Skeletal muscle cell (primary cell): ENCODE results near the gene FAM107A.
A peak's percentile ranks its signal among the peaks of the same experiment; 100 is the strongest.

ENCODE experiments used
- DNase-seq: peaks from one replicate; pipeline ENCODE4 v3.0.0-alpha.2; 2010; ENCODE audit warnings: low read depth
- H3K4me3 ChIP-seq: 2 replicates; pipeline ENCODE4 v1.5.1; 2011; ENCODE audit warnings: low read depth, mild to moderate bottlenecking, control low read depth, low read length, moderate library complexity

FAM107A gene

DNA sequence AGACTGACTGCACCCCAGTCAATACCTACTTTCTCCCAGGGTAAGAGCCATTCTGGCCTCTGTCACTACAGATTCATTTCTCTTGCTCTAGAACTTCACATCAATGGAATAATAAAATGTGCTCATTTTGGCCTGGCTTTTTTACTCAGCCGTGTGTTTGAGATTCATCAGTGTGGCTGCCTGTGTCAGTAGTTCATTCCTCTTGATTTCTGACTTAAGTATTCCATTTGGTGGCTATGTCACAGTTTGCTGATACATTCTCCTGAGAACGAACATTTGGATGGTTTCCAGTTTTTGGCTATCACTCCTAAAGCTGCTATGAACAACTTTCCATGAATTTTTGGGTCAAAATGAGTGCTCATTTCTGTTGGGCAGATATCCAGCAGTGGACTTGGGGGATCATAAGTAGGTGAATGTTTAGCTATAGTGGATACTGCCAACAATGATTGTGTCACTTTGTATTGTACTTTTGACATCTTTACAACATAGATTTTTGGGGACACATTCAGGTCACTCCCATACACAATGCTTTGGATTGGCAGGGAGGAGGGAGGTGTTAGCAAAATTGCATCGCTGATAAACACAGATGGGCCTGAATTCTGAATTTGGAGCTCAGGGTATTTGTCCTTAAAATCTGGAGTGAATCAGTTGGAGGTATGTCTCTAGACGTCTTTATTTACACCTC, 19.8 kb upstream of the FAM107A start:
- DNase-seq, result no peak
- no peak overlapping the region for H3K4me3 ChIP-seq

DNA sequence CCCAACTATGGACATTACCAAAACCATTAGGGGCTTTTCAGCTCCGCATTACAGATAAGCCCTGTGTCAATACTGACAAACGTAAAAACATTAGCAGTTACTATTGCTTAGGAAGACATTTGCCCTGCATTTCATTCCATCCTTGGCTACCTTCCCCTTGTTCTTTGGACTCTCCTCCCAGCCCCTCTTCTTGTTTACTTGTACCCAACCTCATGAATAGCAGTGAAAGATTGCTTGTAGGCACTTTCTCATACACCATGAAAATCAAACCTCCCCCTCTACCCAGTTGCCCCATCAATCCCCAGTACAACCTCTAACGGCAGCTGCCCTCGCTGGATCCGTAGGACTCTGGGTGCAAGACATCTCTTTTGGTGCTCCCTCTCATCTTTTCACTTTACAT, 16.9 kb upstream of the FAM107A start:
- DNase-seq, result no peak
- H3K4me3 ChIP-seq, result no peak overlapping the region

DNA sequence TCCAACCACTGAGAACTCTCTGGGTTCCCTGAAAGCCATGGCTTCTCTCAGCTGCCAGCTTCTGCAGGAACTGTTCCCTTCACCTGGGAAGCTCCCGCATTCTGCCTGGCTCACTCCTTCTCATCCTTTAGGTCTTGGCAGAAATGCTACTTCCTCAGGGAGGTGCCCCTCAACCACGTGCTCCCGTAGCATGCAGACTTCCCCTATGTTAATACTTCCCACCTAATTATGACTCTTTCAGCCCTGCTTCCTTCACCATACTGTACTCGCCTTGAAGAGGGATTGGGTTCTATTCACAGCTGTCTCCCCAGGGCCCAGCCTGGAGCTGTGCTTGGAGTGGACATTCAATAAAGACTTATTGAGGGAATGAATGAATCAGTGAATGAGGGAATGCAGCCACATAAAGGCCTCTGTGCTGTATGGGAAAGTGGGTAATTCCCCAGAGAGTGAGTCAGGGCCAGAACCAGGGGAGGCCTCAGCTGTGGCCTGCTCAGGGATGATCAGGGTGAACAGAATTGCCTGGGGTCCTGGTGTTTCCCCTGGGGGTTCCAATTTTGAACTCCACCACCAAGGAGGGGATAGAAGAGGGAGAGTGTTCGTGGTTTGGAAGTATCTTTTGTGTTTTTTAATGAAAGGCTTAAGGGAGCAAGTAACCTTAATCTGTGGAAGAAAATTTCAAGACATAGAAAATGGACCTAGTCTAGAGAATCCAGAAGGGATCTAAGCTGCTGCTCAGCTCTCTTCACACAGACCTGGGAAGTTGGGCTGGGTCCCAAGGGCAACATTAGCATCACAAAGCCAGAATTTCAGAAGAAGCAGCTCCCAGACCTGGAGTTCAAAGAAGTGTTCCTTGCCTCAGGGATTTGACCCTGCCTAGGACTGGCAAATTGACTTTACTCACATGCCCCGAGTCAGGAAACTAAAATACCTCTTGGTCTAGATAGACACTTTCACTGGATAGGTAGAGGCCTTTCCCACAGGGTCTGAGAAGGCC, 14.6 kb upstream of the FAM107A start:
- DNase-seq, result no peak
- no peak overlapping the region for H3K4me3 ChIP-seq

DNA sequence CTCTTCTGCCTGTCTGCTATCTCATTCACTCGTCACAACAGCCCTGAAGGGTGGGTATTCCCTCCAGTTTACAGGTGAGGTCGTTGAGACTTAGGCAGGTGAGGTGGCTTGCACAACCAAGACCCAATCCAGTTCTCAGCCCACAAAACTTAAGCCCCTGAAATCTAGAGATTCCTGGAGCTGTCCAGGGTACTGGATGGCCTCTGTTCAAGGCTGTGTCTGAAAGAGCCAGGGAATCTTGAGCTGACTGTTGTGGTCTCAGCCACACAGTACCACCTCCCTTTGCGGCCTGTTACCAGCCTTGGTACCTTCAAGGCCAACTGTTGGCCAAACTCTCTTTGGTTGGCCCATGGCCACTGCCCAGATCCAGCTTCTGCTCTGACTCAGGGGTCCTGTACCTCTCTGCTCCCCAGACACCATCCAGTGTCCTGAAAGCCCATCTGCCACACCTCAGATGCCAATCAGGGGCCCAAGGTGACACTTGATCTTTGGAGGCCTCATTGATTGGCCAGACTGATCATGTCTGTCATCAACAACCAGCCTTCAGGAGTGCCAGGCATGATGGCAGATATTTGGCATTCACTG, 10.9 kb upstream of the FAM107A start:
- DNase-seq, result no peak
- H3K4me3 ChIP-seq, result no peak overlapping the region

DNA sequence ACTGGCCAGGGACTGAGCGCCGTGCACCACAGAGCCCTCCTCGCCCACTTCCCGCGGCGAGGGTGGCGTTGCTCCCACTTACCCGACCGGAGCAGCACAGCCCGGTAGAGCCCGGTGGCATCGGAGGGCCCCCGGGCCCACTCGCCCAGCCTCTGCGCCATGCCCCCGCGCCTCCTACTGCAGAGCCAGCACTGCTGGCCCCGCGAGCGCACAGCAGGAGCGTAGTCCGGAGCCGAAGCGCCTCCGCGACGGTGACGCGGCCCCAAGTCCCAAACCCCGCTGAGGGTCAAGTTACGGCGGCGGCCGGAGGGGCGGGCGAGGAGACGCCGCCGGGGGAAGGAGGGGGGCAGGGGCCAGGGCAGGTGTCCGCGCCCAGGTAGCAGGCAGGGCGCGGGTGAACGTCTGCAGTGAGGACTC, 9.6 kb upstream of the FAM107A start:
- H3K4me3 ChIP-seq, result no peak overlapping the region
- DNase-seq, result no peak

DNA sequence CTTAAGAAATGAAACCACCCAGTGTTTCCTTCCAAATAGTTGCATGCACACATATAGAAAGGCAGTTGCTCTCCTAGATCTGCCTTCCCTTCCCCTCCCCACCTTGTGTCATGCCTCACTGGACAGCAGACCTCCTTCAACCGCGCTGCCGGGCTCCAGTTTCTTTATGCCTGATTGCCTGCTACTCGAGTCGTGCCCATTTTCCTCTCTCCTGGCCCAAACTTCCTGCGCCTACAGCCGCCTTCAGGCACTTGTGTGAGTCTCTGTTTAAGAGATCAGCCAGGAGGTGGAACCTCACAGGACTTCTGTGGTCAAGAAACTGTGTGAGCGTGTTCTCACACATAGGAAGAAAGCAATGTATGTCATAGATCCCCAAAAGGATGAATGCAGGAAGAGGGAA, 8.8 kb upstream of the FAM107A start:
- DNase-seq, result no peak

DNA sequence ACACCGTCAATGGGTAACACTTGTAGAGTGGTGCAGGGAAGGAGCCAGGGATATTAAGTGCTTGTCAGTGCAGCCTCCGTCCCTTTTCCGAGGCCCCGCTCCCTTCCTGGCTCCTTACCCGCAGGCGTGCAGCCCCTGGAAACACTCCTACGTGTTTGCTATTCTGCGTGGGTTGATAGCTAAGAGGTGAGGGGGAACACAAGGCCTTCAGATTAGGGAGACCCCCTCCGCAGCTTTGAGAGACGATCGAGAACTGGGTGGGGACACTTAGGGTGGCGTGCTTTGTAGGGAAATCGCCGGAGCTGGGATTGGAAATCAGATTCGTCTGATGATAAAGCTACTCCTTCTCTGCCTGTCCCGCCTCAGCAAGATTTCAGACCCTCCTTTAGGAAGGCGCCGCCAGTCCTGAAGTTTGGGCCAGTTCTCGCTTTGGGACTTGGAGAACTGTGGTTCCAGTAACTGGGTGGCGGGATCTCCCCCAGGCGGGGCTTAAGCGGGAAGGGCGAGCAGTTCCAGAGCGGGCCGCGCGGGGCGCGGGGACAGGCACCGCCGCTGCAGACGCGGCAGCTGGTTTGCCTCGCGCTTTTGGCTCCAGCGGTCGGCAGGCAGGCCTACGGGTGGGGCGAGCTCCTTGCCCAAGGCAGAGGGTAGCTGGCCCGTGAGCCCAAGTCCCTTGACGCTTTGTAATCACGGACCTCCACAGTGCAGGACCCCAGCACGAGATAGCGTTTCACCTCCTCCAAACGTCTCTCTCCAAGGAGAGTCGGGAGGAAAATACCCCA, 8.0 kb upstream of the FAM107A start:
- peak overlapping the region; percentile 60 for H3K4me3 ChIP-seq
- DNase-seq, result no peak

More for the DNA sequence above, 8.8 kb upstream of the FAM107A start:
- H3K4me3 ChIP-seq, result peak overlapping the region; percentile 5

DNA sequence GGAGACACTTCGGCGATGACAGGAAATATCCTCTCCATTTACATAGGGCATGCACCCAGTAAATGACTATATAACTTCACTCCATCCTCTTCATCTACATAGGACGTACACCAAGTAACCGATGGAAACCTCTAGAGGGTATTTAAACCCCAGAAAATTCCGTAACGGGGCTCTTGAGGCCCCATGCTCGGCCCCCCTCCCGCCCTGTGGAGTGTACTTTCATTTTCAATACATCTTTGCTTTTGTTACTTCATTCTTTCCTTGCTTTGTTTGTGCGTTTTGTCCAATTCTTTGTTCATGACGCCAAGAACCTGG, 7.5 kb upstream of the FAM107A start:
- H3K4me3 ChIP-seq, result peak overlapping the region; percentile 60
- no peak for DNase-seq

DNA sequence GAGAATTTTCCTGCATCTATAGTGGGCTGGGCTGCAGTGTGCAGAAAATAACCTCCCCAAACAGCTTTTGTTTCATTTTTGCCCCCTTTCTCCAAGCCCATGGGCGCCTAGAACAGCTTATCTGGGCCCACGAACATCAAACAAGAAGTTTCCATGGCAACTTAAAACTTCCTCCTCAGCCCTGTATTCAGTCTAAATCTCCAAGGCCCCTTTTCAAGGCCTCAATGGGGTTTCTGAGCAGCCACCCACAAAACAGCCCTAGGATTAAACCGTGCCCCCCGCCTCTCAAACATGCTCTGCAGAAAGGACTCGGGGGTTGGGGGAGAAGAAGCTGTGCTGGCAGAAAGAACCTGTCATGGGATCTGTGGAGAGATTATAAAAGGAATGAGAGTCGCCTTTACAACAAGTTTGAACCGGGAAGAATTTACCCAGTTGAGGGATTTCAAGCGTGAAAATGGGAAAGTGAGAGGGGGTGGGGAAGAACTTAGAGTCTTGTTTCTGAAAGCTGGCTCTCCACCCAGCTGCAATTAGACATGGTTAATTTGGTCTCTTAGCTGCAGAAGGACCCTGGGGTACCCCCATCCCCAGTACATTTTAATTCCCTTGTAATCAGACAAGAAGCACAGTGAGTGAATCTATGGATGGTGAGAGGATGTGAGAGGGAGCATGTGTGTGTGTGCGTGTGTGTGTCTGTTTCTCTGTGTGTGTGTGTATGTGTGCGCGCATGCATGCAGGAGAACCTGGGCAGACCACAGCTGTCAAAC, 4.3 kb upstream of the FAM107A start:
- no peak overlapping the region for H3K4me3 ChIP-seq
- DNase-seq, result no peak

DNA sequence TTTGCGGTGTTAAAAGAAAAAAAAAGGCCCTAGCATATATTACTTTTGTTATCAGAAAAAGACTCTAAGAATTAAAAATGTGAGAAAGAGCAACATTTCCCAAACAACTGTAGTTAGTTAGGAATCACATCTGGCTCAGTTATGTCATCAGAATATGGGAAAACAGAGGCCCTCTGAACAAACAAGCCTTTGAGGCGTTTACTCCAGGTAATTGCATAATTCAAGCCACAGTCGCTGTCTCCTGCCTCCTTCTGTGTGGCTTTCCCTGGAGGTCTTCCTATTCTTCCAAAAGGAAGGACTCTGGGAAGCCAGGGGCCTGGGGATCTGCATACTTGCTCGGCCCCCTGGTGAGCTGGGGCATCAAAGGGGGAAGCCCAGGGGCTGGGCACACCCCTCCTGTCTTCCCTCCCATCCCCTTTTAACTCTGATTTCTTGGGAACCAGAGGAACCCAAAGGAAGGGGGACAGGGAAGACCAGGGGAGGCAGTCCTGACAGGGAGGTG, 3.7 kb upstream of the FAM107A start:
- DNase-seq, result no peak

DNA sequence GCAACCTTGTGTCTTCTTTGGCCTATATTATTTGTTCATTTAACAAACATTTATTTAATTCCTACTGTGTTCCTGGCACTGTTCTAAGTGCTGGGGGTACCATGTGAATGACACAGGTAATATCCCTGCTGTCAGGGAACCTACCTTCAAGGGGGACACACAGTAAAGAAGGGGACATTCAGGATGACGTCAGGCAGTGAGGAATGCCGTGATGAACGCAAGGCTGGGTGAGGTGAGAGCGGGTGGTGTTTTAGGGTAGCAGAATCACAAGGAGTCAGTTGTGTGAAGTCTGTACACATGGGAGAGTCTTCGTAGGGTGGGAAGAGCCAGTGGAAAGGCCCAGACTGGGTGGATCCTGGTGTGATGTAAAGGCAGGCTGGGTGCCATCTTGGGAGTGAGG, 1.7 kb upstream of the FAM107A start:
- no peak for DNase-seq
- no peak overlapping the region for H3K4me3 ChIP-seq

More for the DNA sequence above, 3.7 kb upstream of the FAM107A start:
- no peak overlapping the region for H3K4me3 ChIP-seq

DNA sequence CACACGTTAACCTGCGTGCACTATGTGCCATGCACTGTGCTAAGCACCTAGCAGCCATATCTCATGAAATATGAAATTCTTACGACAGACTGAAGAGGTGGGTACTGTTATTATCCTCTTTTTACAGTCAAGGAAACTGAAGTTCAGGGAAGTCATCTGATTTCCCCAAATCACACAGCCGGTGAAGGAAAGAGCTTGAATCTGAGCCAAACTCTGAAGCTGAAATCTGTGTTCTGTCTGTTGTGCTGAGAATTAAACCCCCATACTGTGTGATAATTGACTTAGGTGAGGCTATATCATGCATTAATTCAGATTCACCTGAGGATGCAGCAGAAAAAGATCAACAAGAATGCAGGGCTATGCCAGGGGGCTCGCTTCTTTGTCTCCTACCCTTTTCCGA, 475 bp downstream of the FAM107A start:
- no peak overlapping the region for H3K4me3 ChIP-seq
- DNase-seq, result no peak

DNA sequence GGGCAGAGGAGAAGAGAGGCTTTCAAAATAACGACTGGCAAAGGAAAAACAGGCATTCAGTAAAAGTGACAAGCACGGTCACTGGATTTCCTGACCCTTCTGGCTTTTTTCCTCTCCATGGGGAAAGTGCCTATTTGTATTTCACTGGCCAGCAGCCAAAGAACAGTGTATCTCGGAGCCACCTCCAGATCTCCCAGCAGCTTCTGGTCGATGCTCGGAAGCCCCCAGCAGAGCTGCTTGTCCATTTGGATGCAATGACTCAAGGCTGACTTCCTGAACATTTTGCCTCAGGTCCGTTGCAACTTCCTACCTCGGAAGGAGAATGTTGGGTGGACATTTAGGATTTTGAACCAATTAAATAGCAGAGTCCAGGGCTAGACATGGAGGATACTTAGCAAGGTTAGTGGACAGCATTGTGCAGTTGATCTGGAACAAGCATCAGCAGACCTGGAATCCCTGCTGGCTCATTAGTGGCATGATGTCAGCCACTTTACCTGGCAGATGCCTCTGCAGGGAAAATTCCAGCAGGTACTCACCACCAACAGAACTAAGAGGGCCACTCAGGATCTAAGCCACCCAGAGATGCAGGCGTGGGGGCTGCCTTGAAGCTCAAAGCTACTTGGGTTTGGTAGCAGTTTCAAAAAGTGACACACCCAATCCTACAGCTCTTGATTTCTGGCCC, 1.1 kb downstream of the FAM107A start:
- DNase-seq, result no peak
- no peak overlapping the region for H3K4me3 ChIP-seq

DNA sequence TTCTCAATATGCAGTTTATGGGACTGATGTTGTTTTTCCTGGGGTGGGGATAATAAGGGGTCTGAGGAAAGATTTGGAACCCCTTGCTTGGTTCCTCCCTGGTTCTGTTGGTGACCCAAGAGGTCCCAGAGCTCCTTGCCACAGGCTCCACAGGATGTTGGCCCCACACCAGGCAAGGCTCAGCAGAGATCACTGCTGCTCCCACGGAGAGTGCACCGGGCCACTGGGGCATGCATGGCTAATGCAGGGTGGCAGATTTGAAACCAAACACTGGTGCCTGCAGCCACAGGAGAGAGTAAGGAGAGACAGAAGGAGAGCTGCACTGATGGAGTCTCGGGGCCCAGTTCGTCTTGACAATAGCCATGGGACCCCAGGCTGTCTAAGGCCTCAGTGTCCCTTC, 2.5 kb downstream of the FAM107A start:
- no peak overlapping the region for H3K4me3 ChIP-seq

DNA sequence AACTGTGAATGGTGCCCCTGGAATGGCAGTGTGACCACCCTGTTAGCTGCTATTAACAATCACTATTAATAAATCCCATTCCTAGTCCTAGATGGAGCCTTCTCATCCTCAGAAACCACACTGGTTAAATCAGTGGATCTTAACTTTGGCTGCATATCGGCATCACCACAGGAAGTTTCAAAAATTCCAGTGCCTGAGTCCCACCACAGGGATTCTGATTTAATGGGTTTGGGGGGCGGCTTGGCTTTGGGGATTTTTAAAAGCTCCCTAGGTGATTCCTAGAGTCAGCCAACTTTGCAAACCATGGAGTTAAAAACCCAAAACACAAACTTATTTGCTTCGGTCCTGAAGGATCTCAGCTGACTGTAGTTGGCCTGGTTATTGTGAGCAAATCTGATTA, 3.1 kb downstream of the FAM107A start:
- no peak for DNase-seq
- no peak overlapping the region for H3K4me3 ChIP-seq

More for the DNA sequence above, 2.5 kb downstream of the FAM107A start:
- DNase-seq, result no peak

DNA sequence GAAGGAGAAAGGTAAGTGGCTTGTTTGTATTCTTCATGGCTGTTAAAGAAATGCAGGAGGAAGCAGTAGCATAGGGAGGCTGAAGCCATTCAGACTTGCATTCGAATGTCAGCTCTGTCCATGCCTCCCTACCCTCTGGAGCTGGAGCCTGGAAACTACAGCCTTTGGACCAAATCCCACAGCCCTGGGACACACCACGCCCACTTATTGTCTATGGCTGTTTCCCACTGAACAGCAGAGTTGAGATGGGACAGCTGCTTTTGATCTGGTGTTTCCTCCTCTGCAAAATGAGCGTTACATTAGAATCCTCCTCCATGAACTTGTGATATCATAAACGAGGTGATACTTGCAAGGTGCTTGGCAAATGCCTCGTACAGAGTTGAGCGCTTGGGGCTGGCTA, 3.6 kb downstream of the FAM107A start:
- H3K4me3 ChIP-seq, result no peak overlapping the region
- no peak for DNase-seq

DNA sequence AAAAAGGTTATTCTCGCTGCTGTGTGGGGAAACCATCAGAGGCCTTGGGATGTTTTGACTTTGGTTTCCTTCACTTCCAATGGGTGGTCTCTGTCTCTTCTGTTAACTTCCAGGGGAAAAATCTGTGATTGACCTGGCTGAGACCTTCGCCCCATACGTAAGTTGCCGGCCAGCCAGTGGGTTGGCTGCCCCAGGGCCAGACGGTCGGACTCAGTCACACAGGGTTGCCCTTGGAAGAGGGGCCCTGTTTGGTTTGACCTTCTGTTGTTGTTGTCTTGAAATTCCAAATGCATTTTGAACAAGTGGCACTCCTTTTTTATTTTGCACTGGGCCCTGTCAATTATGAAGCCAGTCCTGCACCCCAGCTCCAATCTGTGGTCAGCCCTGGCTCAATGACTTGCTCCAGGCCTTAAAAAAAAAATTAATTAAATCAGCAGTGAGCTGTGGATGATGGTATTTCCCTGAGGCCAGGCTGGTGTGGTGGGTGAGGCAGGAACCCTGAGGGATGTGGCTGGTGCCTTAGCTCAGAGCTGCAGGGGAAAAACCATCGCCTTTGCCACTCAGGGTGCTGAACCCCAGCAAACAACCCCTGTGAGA, 4.5 kb downstream of the FAM107A start:
- H3K4me3 ChIP-seq, result no peak overlapping the region

More for the DNA sequence above, 4.5 kb downstream of the FAM107A start:
- no peak for DNase-seq
